Stimulated activated CD8-positive, alpha-beta memory T cell treated with anti-CD3 and anti-CD28 coated beads, Interleukin-15, amount 100 ng/mL, for 48 hours (primary cell): ENCODE data around the gene MSLN.
"Not testable (repeated sequence)": the region's sequence is repeated elsewhere in the genome, so short reads cannot be mapped to it uniquely, and the experiment has no call there.

Experiments
- DNase-seq, 2 donors: peaks; one replicate each; pipeline ENCODE4 v3.0.0-alpha.2; 2020; ENCODE audit warnings: low read depth in 2 of 2

MSLN gene

GRCh38 chr16:775236-775796 lies 14.8 kb downstream of the MSLN start:
- DNase-seq: no peak

GRCh38 chr16:776298-776697 lies 15.8 kb downstream of the MSLN start:
- DNase-seq: not testable (repeated sequence)

- no peak for DNase-seq
These were observed 16.3 kb downstream of the MSLN start for GRCh38 chr16:776824-777223.

GRCh38 chr16:777826-778225 lies 17.3 kb downstream of the MSLN start:
- DNase-seq: no peak

GRCh38 chr16:778447-778846 lies 17.9 kb downstream of the MSLN start:
- no peak for DNase-seq

GRCh38 chr16:778909-779527 lies 18.5 kb downstream of the MSLN start:
- DNase-seq: no peak

GRCh38 chr16:779561-779960 lies 19.0 kb downstream of the MSLN start:
- no peak for DNase-seq

- no peak for DNase-seq
These were observed 19.8 kb downstream of the MSLN start for GRCh38 chr16:780296-780695.

GRCh38 chr16:781346-782010 lies 20.9 kb downstream of the MSLN start:
- no peak for DNase-seq

GRCh38 chr16:782258-782657 lies 21.7 kb downstream of the MSLN start:
- DNase-seq: no peak

- no peak for DNase-seq
These were observed 22.4 kb downstream of the MSLN start for GRCh38 chr16:782766-783403.

- no peak for DNase-seq
These were observed 23.0 kb downstream of the MSLN start for GRCh38 chr16:783404-784161.

- DNase-seq: no peak
These were observed 23.9 kb downstream of the MSLN start for GRCh38 chr16:784431-784830.

GRCh38 chr16:785563-786535 lies 25.3 kb downstream of the MSLN start:
- DNase-seq: peak; percentile 57 to 64

- no peak for DNase-seq
These were observed 26.9 kb downstream of the MSLN start for GRCh38 chr16:787321-787966.

GRCh38 chr16:787978-788398 lies 27.5 kb downstream of the MSLN start, which contains the start of gene RPUSD1:
TSS of gene RPUSD1 (minus strand) at chr16:788381. CDS start at chr16:787737, 644 bp downstream.
- DNase-seq: no peak

- DNase-seq: peak; percentile 89 to 96
These were observed 28.0 kb downstream of the MSLN start, which contains the start of gene CHTF18 for GRCh38 chr16:788399-789126. TSS of gene CHTF18 (plus strand) at chr16:788620. CDS start at chr16:788685, 65 bp downstream.

- no peak for DNase-seq
These were observed 28.8 kb downstream of the MSLN start for GRCh38 chr16:789191-789850.

GRCh38 chr16:790086-790485 lies 29.6 kb downstream of the MSLN start:
- no peak for DNase-seq
